ENCODE results near the gene ARHGEF19.

DNA sequence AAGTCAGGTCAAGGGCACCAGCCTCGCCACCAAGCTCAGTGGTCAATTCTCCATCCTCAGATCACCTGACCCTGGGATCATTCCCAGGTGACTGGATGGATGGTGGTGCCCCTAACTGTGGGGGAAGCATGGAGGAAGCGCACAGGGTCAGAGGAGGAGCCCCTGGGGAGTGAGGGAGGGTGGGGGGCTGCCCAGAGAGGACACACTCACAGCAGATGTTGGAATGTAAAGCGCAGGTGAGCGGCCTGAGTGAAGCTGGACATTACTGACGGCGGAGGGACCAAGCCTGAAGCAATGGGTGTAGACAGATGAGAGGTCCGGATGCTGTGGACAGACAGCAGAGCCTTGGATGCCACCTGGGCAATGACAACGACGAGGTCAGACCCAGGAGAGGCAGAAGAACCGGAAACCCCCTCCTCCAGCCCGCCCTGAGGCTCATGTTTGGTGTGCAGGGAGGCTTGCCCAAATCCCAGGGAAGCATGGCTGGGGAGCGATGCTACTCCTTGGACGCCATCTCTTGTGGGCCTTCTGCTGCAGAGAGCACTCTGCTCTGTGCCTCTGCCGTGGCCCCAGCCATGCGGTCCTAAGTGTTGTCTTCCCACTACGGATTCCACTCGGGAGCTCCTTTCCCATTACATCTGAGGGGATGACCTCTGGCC is 30.2 kb upstream of the ARHGEF19 start:
- TF ChIP-seq POLR2A (IDR thresholded peaks at IDR 0.05), result no peak
- TF ChIP-seq POLR2AphosphoS5 (IDR thresholded peaks at IDR 0.05), result no peak
- no peak for TF ChIP-seq EP300 (IDR thresholded peaks at IDR 0.05)
- TF ChIP-seq CTCF (IDR thresholded peaks at IDR 0.05), result no peak

All from stomach (tissue), 4 donors.